K562 (cell line): ENCODE measurements around the gene SVEP1. TPM values are rescaled to one million over a fixed set of nuclear protein-coding genes. Genes with fewer than 3 reads are reported as not detected.

Experiments used
- ADNP ChIP-seq: fragments of 200-800 bp; sonication (Bioruptor generic); IDR thresholded peaks from 2 replicates; pipeline ENCODE4 v1.6.1; 2016; ENCODE audit warnings: missing genetic modification characterization, missing compliant biosample characterization
- ARID3A ChIP-seq: IDR thresholded peaks from 2 replicates; pipeline ENCODE4 v1.6.1; 2012; ENCODE audit warnings: low read depth, low read length, improper control_type of control experiment, borderline replicate concordance
- CGGBP1 ChIP-seq: fragments of 250-450 bp; sonication (Bioruptor Pico); IDR thresholded peaks from 2 replicates; pipeline ENCODE4 v1.9.0; 2021; ENCODE audit warnings: mild to moderate bottlenecking
- DNMT1 ChIP-seq: fragments of 450-650 bp; IDR thresholded peaks from 2 replicates; pipeline ENCODE4 v1.6.1; 2016; ENCODE audit warnings: antibody characterized with exemption, mild to moderate bottlenecking
- EGR1 ChIP-seq: fragments of 450-650 bp; conservative IDR thresholded peaks from 2 replicates; pipeline ENCODE4 v1.6.1; 2017; ENCODE audit warnings: mild to moderate bottlenecking
- GTF2E2 ChIP-seq: fragments of 200-800 bp; sonication (Bioruptor generic); IDR thresholded peaks from 2 replicates; pipeline ENCODE4 v1.6.1; 2016; ENCODE audit warnings: missing genetic modification characterization, missing compliant biosample characterization
- HDAC1 ChIP-seq, 2 experiments: fragments of 450-650 bp; IDR thresholded peaks; 2 replicates each; pipeline ENCODE4 v1.6.1; 2016 to 2017; ENCODE audit warnings: inconsistent platforms in 1 of 2, mild to moderate bottlenecking in 1 of 2, moderate library complexity in 1 of 2
- MYBL2 ChIP-seq, 2 experiments: fragments of 450-650 bp in 1 of 2; sonication (generic) in 1 of 2; formaldehyde crosslinking in 1 of 2; IDR thresholded peaks; 2 replicates each; pipeline versions ENCODE4 v1.6.1 to v1.8.1; 2017 to 2022; ENCODE audit warnings: borderline replicate concordance in 1 of 2, inconsistent platforms in 1 of 2, low read depth in 1 of 2, mild to moderate bottlenecking in 1 of 2, missing genetic modification reagents in 1 of 2, moderate library complexity in 1 of 2
- PTBP1 ChIP-seq: fragments of 200-400 bp; formaldehyde crosslinking; IDR thresholded peaks from 2 replicates; pipeline ENCODE4 v1.6.1; 2017; ENCODE audit warnings: low read depth, low read length
- SAP30 ChIP-seq: fragments of 200-600 bp; sonication (generic); IDR thresholded peaks from 2 replicates; pipeline ENCODE4 v1.6.1; 2012; ENCODE audit warnings: borderline replicate concordance, low read depth, mild to moderate bottlenecking, moderate library complexity, low read length, control low read depth, inconsistent platforms; ENCODE audit not compliant: insufficient read depth, poor library complexity, severe bottlenecking
- ZBTB2 ChIP-seq: fragments of 450-650 bp; IDR thresholded peaks from 2 replicates; pipeline ENCODE4 v1.6.1; 2016; ENCODE audit warnings: antibody characterized with exemption
- ZKSCAN1 ChIP-seq: fragments of 150-350 bp; IDR thresholded peaks from 2 replicates; pipeline ENCODE4 v1.6.1; 2016; ENCODE audit warnings: low read depth, low read length
- ZNF134 ChIP-seq: fragments of 250-450 bp; sonication (Bioruptor Pico); conservative IDR thresholded peaks from 2 replicates; pipeline ENCODE4 v1.4.0; 2020
- ZNF449 ChIP-seq: fragments of 250-450 bp; sonication (Bioruptor Pico); IDR thresholded peaks from 2 replicates; pipeline ENCODE4 v1.8.0; 2022; ENCODE audit warnings: moderate library complexity, mild to moderate bottlenecking, inconsistent platforms
- ZNF609 ChIP-seq: sonication (generic); formaldehyde crosslinking; IDR thresholded peaks from 2 replicates; pipeline ENCODE4 v1.8.1; 2023; ENCODE audit warnings: missing genetic modification reagents, mild to moderate bottlenecking, borderline replicate concordance
- ZNF695 ChIP-seq: fragments of 450-650 bp; formaldehyde crosslinking; IDR thresholded peaks from 2 replicates; pipeline ENCODE4 v1.4.0; 2020; ENCODE audit warnings: mild to moderate bottlenecking, moderate library complexity
- ZNF764 ChIP-seq: fragments of 250-450 bp; sonication (Bioruptor Pico); IDR thresholded peaks from 2 replicates; pipeline ENCODE4 v1.4.0; 2020; ENCODE audit warnings: low read depth, mild to moderate bottlenecking, moderate library complexity
- polyA plus RNA-seq, 8 experiments: library from polyadenylated mRNA; depleted of rRNA in 4 of 8; stranded (reverse) in 5 of 8; unstranded in 3 of 8; fragments of >200 nt; fragmentation: Nextera tagmentation in 2 of 8; fragmentation: Illumina TruSeq in 1 of 8; extraction: Ambion mirVana in 2 of 8; extraction: Trizol in 1 of 8; gene quantifications; 2 replicates each; pipeline versions ENCODE4 v1.2.1 to v1.2.3, GENCODE V29; 2011 to 2014; ENCODE audit warnings: inconsistent platforms in 1 of 8, missing spikeins in 1 of 8
- total RNA-seq, 7 experiments: library from RNA; depleted of rRNA in 6 of 7; stranded (reverse); fragments of >200 nt in 6 of 7; fragmentation: Illumina TruSeq in 2 of 7; extraction: Trizol in 2 of 7; gene quantifications; 2 replicates each; pipeline versions ENCODE4 v1.2.1 to v1.2.3, GENCODE V29; 2011 to 2021; ENCODE audit warnings: low replicate concordance in 1 of 7

SVEP1 gene
- total and polyA plus RNA-seq, 9 of the 15 experiments (the other 6 are each of a cell fraction or from before 2014, with no cell fraction given) = 0.20 to 0.84 (median 0.43) TPM

GRCh38 chr9:110371411-110372007, 208.0 kb downstream of the SVEP1 start (continued):
- no peak for TF ChIP-seq ZNF764 (CRISPR knock-in tag)
- no peak; the same call in 1 of the 2 replicates for TF ChIP-seq MYBL2 (IDR thresholded peaks at IDR 0.05; ENCODE audit: low read depth)
- no peak for TF ChIP-seq MYBL2 (CRISPR knock-in tag; IDR thresholded peaks at IDR 0.05; ENCODE audit: borderline replicate concordance)
- TF ChIP-seq ADNP = 0 out of 2 replicates have a peak, but pooled peaks have one; percentile 47
- no peak for TF ChIP-seq DNMT1
- TF ChIP-seq CGGBP1 = 0 out of 2 replicates have a peak, but pooled peaks have one; percentile 38
- no peak for TF ChIP-seq ZNF609 (CRISPR knock-in tag)
- TF ChIP-seq ZNF134 = peak; percentile 49; the same call in 1 of the 2 replicates
- no peak for TF ChIP-seq ZNF695 (CRISPR knock-in tag)
- peak; percentile 83; the same call in 1 of the 2 replicates for TF ChIP-seq ZNF449 (CRISPR knock-in tag)
- TF ChIP-seq ARID3A = peak; percentile 79
- TF ChIP-seq SAP30 = no peak
- peak; percentile 87 for TF ChIP-seq ZBTB2
- TF ChIP-seq ZKSCAN1 = peak; percentile 22; the same call in 1 of the 2 replicates
- no peak for TF ChIP-seq GTF2E2 (tag)
- peak; percentile 44 to 98; a peak in 2 of 4 replicates for TF ChIP-seq HDAC1 (IDR thresholded peaks at IDR 0.05)
- TF ChIP-seq PTBP1 = no peak
- no peak for TF ChIP-seq EGR1
